GM12865 (cell line): ENCODE results near the gene PARP8.
A peak's percentile ranks its signal among the peaks of the same experiment; 100 is the strongest.

Experiments
- DNase-seq: peaks from one replicate; pipeline ENCODE4 v3.0.0; 2010; ENCODE audit warnings: low read depth
- H3K4me3 ChIP-seq: 2 replicates; pipeline ENCODE4 v1.5.1; 2011; ENCODE audit warnings: mild to moderate bottlenecking, low read depth, low read length, control low read depth
- CTCF ChIP-seq: IDR thresholded peaks from 2 replicates; pipeline ENCODE4 v1.5.1; 2011; ENCODE audit warnings: low read length, control low read depth, low read depth, inconsistent platforms; ENCODE audit not compliant: insufficient read depth; ENCODE audit errors: missing control alignments

PARP8 gene

GRCh38 chr5:50832657-50833284 is 166.3 kb downstream of the PARP8 start:
- no peak for TF ChIP-seq CTCF
- DNase-seq, result no peak

GRCh38 chr5:50836356-50836755 is 169.9 kb downstream of the PARP8 start:
- DNase-seq, result no peak
- TF ChIP-seq CTCF, result no peak
- H3K4me3 ChIP-seq, result no peak overlapping the region

More at GRCh38 chr5:50832657-50833284, 166.3 kb downstream of the PARP8 start:
- no peak overlapping the region for H3K4me3 ChIP-seq

GRCh38 chr5:50839472-50839871 is 173.0 kb downstream of the PARP8 start:
- no peak overlapping the region for H3K4me3 ChIP-seq
- no peak for DNase-seq
- TF ChIP-seq CTCF, result no peak

- no peak for TF ChIP-seq CTCF
- DNase-seq, result no peak
- no peak overlapping the region for H3K4me3 ChIP-seq
Measured at GRCh38 chr5:50843091-50843490, 176.7 kb downstream of the PARP8 start.

GRCh38 chr5:50846261-50846660 is 179.8 kb downstream of the PARP8 start:
- H3K4me3 ChIP-seq, result no peak overlapping the region
- DNase-seq, result no peak
- TF ChIP-seq CTCF, result no peak

GRCh38 chr5:50849554-50849953 is 183.1 kb downstream of the PARP8 start:
- DNase-seq, result no peak
- no peak overlapping the region for H3K4me3 ChIP-seq
- no peak for TF ChIP-seq CTCF

- no peak for TF ChIP-seq CTCF
- DNase-seq, result peak; percentile 64
- no peak overlapping the region for H3K4me3 ChIP-seq
Measured at GRCh38 chr5:50853151-50853550, 186.7 kb downstream of the PARP8 start.
